ENCODE results near the gene BOLA1. TPM values are rescaled to one million over a fixed set of nuclear protein-coding genes. Genes with fewer than 3 reads are reported as not detected.

Gene BOLA1
- total and polyA plus RNA-seq, 2 of the 13 experiments (the other 11 are each of a cell fraction or from before 2014, with no cell fraction given) = 3.2 to 4.2 TPM

GRCh38 chr1:149887456-149888246 is 11.7 kb upstream of the BOLA1 start (continued):
- no peak for TF ChIP-seq PRDM4 (CRISPR knock-in tag; IDR thresholded peaks at IDR 0.05; ENCODE audit: borderline replicate concordance)
- TF ChIP-seq ZNF768 (CRISPR knock-in tag; IDR thresholded peaks at IDR 0.05) = peak; percentile 68; the same call in 1 of the 2 replicates
- TF ChIP-seq ZNF619 (CRISPR knock-in tag; IDR thresholded peaks at IDR 0.05) = no peak
- peak; percentile 97 for TF ChIP-seq SRSF4 (IDR thresholded peaks at IDR 0.05; ENCODE audit: low read depth, low read length, poor library complexity, severe bottlenecking)
- TF ChIP-seq ZNF343 (CRISPR knock-in tag; IDR thresholded peaks at IDR 0.05) = no peak
- TF ChIP-seq ZBTB8A (CRISPR knock-in tag; IDR thresholded peaks at IDR 0.05; ENCODE audit: borderline replicate concordance, low read depth) = no peak; the same call in 1 of the 2 replicates
- TF ChIP-seq ZNF576 (CRISPR knock-in tag; IDR thresholded peaks at IDR 0.05) = 0 out of 2 replicates have a peak, but pooled peaks have one; percentile 30
- TF ChIP-seq ZNF337 (CRISPR knock-in tag; IDR thresholded peaks at IDR 0.05; ENCODE audit: borderline replicate concordance, low read depth) = 0 out of 2 replicates have a peak, but pooled peaks have one; percentile 30
- peak; percentile 35 for TF ChIP-seq POLR2AphosphoS2 (IDR thresholded peaks at IDR 0.05; ENCODE audit: low read depth, low read length)
- no peak for TF ChIP-seq MIXL1 (CRISPR knock-in tag; IDR thresholded peaks at IDR 0.05)
- TF ChIP-seq ZNF501 (CRISPR knock-in tag; IDR thresholded peaks at IDR 0.05) = no peak
- 0 out of 2 replicates have a peak, but pooled peaks have one; percentile 62 for TF ChIP-seq ETV6 (CRISPR knock-in tag; conservative IDR thresholded peaks at IDR 0.05)
- peak; percentile 17; the same call in 1 of the 2 replicates for TF ChIP-seq TBX2 (CRISPR knock-in tag; IDR thresholded peaks at IDR 0.05; ENCODE audit: borderline replicate concordance)
- no peak for TF ChIP-seq ATF5 (CRISPR knock-in tag; IDR thresholded peaks at IDR 0.05; ENCODE audit: low read depth)
- TF ChIP-seq ZNF225 (CRISPR knock-in tag; IDR thresholded peaks at IDR 0.05) = no peak
- 0 out of 2 replicates have a peak, but pooled peaks have one; percentile 10 for TF ChIP-seq ZNF232 (CRISPR knock-in tag; IDR thresholded peaks at IDR 0.05; ENCODE audit: borderline replicate concordance)
- no peak for TF ChIP-seq ZXDC (CRISPR knock-in tag; IDR thresholded peaks at IDR 0.05)
- TF ChIP-seq ZNF75D (CRISPR knock-in tag; IDR thresholded peaks at IDR 0.05; ENCODE audit: borderline replicate concordance) = no peak
- TF ChIP-seq EEA1 (CRISPR knock-in tag; IDR thresholded peaks at IDR 0.05; ENCODE audit: borderline replicate concordance) = no peak
- TF ChIP-seq FUBP1 (CRISPR knock-in tag; IDR thresholded peaks at IDR 0.05; ENCODE audit: borderline replicate concordance) = peak; percentile 66; the same call in 1 of the 2 replicates

Data from HepG2 (cell line).